ENCODE results near the gene CMTM7. TPM values are rescaled to one million over a fixed set of nuclear protein-coding genes. Genes with fewer than 3 reads are reported as not detected.

Gene CMTM7
- total and polyA plus RNA-seq, 10 of the 15 experiments (the other 5 are each of a cell fraction or from before 2014, with no cell fraction given): 3.7 to 36.4 (median 14.7) TPM

- 13% methylated on average over 2 of the region's 2 CpGs for WGBS (ENCODE audit: insufficient coverage, insufficient replicate concordance, low lambda C conversion rate, missing lambda C conversion rate)
- ChIA-PET POLR2A (interaction anchor here (0.9 to 11.8 kb wide), 7 partner anchors 8 to 35 kb away, joined by 3 to 158 read pairs (median 6); no protein-coding TSS in a partner anchor), SMC1A (ENCODE audit: uncharacterized antibody, unreplicated experiment) (interaction anchor here (0.6 to 13.7 kb wide), 15 partner anchors 8 to 78 kb away, joined by 3 to 307 read pairs (median 4); no protein-coding TSS in a partner anchor), RAD21 (ENCODE audit: unreplicated experiment) (interaction anchor here (1.0 to 13.1 kb wide), 13 partner anchors 8 to 73 kb away, joined by 3 to 187 read pairs (median 5); no protein-coding TSS in a partner anchor), CTCF (interaction anchor here (0.8 to 6.6 kb wide), 13 partner anchors 9 to 48 kb away, joined by 3 to 41 read pairs (median 4); partner anchors contain the start of gene CMTM7)
- H3K4me3 ChIP-seq: no peak overlapping the region
- H3K36me3 ChIP-seq (ENCODE audit: control insufficient read depth in 2 of 2, insufficient read depth in 2 of 2, low read length in 1 of 2): no peaks in the 10 kb centered on the region
- 0 out of 2 replicates have a peak overlapping the region, but pooled peaks have one; percentile 33 for H3K4me2 ChIP-seq (ENCODE audit: control insufficient read depth, insufficient read depth)
- ATAC-seq (peak; percentile 2; the same call in 1 of the 3 replicates), DNase-seq (ENCODE audit: low read depth, low spot score) (no peak), FAIRE-seq (no peak)
- no peaks in the 10 kb centered on the region for H3K79me2 ChIP-seq (ENCODE audit: control insufficient read depth, insufficient read depth, low read length)
- no TSS peak for BruUV-seq (replicated peaks)
- in situ Hi-C loops (cut with MboI) (no loop called here), intact Hi-C loops (cut with micrococcal nuclease; ENCODE audit: unreplicated experiment) (loop anchor here (5.0 kb wide), 2 partner anchors 44 to 79 kb away; partner anchors contain the start of gene CMTM6)
- no peaks in the 10 kb centered on the region; the same call in 1 of the 3 replicates for H3K9me3 ChIP-seq (replicated peaks; ENCODE audit: control insufficient read depth, insufficient read depth, low read length)
- H3K27ac ChIP-seq (ENCODE audit: control insufficient read depth, insufficient read depth): no peak overlapping the region
- no peak overlapping the region for H3K9ac ChIP-seq (ENCODE audit: control insufficient read depth, insufficient read depth, low read length)
- no peak overlapping the region for H2AFZ ChIP-seq (ENCODE audit: control insufficient read depth, low read depth, low read length)
- H3K4me1 ChIP-seq (ENCODE audit: control insufficient read depth, insufficient read depth, low read length): peaks cover 36% of the 10 kb centered on the region
- no peaks in the 10 kb centered on the region for H3K27me3 ChIP-seq (replicated peaks in 1 of 2; ENCODE audit: control insufficient read depth in 2 of 2, insufficient read depth in 2 of 2, low read length in 1 of 2)
- no peaks in the 10 kb centered on the region for H4K20me1 ChIP-seq (ENCODE audit: control insufficient read depth, insufficient read depth)
- TF ChIP-seq RAD51 (IDR thresholded peaks at IDR 0.05): peak; percentile 52; the same call in 1 of the 2 replicates
- peak; percentile 50; the same call in 1 of the 2 replicates for TF ChIP-seq MXI1 (IDR thresholded peaks at IDR 0.05; ENCODE audit: low read depth, low read length)
- TF ChIP-seq IRF4 (IDR thresholded peaks at IDR 0.05; ENCODE audit: low read depth, low read length): no peak
- TF ChIP-seq IRF5 (IDR thresholded peaks at IDR 0.05; ENCODE audit: borderline replicate concordance): no peak
- TF ChIP-seq FOS (IDR thresholded peaks at IDR 0.05; ENCODE audit: borderline replicate concordance, extremely low read depth, insufficient read length): no peak
- no peak for TF ChIP-seq TCF7 (IDR thresholded peaks at IDR 0.05; ENCODE audit: borderline replicate concordance)
- no peak for TF ChIP-seq KAT2A (conservative IDR thresholded peaks at IDR 0.05; ENCODE audit: control insufficient read depth, low read depth, low read length)
- TF ChIP-seq HCFC1 (IDR thresholded peaks at IDR 0.05; ENCODE audit: low read length): no peak
- no peak for TF ChIP-seq NFXL1 (IDR thresholded peaks at IDR 0.05; ENCODE audit: borderline replicate concordance)
- TF ChIP-seq RCOR1 (conservative IDR thresholded peaks at IDR 0.05; ENCODE audit: low read depth, low read length): no peak
- TF ChIP-seq E4F1 (IDR thresholded peaks at IDR 0.05; ENCODE audit: borderline replicate concordance, partially characterized antibody): no peak
- TF ChIP-seq SUPT20H (IDR thresholded peaks at IDR 0.05; ENCODE audit: borderline replicate concordance, control insufficient read depth, low read depth, low read length): no peak
- peak in 1 of 2 experiments; percentile 54; a peak in 1 of 4 replicates for TF ChIP-seq BHLHE40 (IDR thresholded peaks at IDR 0.05; ENCODE audit: borderline replicate concordance in 1 of 2, low read depth in 2 of 2, low read length in 1 of 2)
- peak; percentile 45; the same call in 1 of the 2 replicates for TF ChIP-seq ZNF687 (IDR thresholded peaks at IDR 0.05)
- TF ChIP-seq SMAD5 (IDR thresholded peaks at IDR 0.05; ENCODE audit: low read depth): no peak
Observed at GRCh38 chr3:32422943-32423342, 31.3 kb downstream of the CMTM7 start.
